22Rv1 (cell line): ENCODE data around the gene LRP11.

Source experiments
- ZFX ChIP-seq: fragments of 450-650 bp; IDR thresholded peaks from 2 replicates; pipeline ENCODE4 v1.6.1; 2017; ENCODE audit warnings: antibody characterized with exemption, borderline replicate concordance
- TF ChIP-seq, protein P1 (sequence below): fragments of 450-650 bp; IDR thresholded peaks from 2 replicates; pipeline ENCODE4 v1.5.1; 2017; ENCODE audit warnings: mild to moderate bottlenecking

DNA sequence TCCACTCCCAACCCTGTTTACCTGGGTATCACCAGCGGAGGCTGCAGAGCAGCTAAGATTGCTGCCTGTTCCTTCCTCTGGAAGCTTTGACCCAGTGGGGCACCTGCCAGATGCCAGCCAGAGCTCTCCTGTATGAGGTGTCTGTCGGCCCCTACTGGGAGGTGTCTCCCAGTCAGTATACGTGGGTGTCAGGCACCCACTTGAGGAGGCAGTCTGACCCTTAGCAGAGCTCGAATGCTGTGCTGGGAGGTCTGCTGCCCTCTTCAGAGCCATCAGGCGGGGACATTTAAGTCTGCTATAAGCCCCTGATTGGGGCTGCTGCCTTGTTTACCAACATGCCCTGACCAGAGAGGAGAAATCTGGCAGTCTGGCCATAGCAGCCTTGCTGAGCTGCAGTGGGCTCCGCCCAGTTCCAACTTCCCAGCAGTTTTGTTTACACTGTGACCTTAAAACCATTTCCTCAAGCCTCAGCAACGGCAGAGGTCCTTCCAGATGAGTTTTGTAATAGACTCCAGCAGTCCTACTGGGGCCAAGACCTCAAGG, 31.0 kb upstream of the LRP11 start:
- TF ChIP-seq, protein P1, sequence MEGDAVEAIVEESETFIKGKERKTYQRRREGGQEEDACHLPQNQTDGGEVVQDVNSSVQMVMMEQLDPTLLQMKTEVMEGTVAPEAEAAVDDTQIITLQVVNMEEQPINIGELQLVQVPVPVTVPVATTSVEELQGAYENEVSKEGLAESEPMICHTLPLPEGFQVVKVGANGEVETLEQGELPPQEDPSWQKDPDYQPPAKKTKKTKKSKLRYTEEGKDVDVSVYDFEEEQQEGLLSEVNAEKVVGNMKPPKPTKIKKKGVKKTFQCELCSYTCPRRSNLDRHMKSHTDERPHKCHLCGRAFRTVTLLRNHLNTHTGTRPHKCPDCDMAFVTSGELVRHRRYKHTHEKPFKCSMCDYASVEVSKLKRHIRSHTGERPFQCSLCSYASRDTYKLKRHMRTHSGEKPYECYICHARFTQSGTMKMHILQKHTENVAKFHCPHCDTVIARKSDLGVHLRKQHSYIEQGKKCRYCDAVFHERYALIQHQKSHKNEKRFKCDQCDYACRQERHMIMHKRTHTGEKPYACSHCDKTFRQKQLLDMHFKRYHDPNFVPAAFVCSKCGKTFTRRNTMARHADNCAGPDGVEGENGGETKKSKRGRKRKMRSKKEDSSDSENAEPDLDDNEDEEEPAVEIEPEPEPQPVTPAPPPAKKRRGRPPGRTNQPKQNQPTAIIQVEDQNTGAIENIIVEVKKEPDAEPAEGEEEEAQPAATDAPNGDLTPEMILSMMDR: no peak
- TF ChIP-seq ZFX: no peak
